GM12878 (cell line): ENCODE results near the gene RAB29. TPM values are rescaled to one million over a fixed set of nuclear protein-coding genes. Genes with fewer than 3 reads are reported as not detected.
A peak's percentile ranks its signal among the peaks of the same experiment; 100 is the strongest.

Experiments
- ASH2L ChIP-seq: fragments of 300-600, 200-600 bp; sonication (generic); IDR thresholded peaks from 2 replicates; pipeline ENCODE4 v1.6.1; 2017; ENCODE audit warnings: low read depth, mild to moderate bottlenecking, borderline replicate concordance
- CEBPB ChIP-seq, 2 experiments: fragments of 150-350 bp in 1 of 2; IDR thresholded peaks; 2 replicates each; pipeline ENCODE4 v1.6.1; 2012 to 2014; ENCODE audit warnings: low read depth in 2 of 2, low read length in 2 of 2, borderline replicate concordance in 1 of 2, inconsistent platforms in 1 of 2
- E2F8 ChIP-seq: fragments of 450-650 bp; IDR thresholded peaks from 2 replicates; pipeline ENCODE4 v1.6.1; 2018; ENCODE audit warnings: mild to moderate bottlenecking, low read depth, moderate library complexity; ENCODE audit not compliant: partially characterized antibody
- E4F1 ChIP-seq: fragments of 450-650 bp; IDR thresholded peaks from 2 replicates; pipeline ENCODE4 v1.6.1; 2018; ENCODE audit warnings: borderline replicate concordance, mild to moderate bottlenecking; ENCODE audit not compliant: partially characterized antibody
- IKZF1 ChIP-seq: fragments of 450-650 bp; conservative IDR thresholded peaks from 2 replicates; pipeline ENCODE4 v1.6.1; 2017; ENCODE audit warnings: antibody characterized with exemption, mild to moderate bottlenecking
- IRF3 ChIP-seq: fragments of 450-650 bp; IDR thresholded peaks from 2 replicates; pipeline ENCODE4 v1.6.1; 2014; ENCODE audit warnings: mild to moderate bottlenecking
- NFXL1 ChIP-seq: fragments of 450-650 bp; IDR thresholded peaks from 2 replicates; pipeline ENCODE4 v1.6.1; 2017; ENCODE audit warnings: antibody characterized with exemption, mild to moderate bottlenecking, borderline replicate concordance
- NFYA ChIP-seq: IDR thresholded peaks from 2 replicates; pipeline ENCODE4 v1.6.1; 2011; ENCODE audit warnings: low read depth, mild to moderate bottlenecking, low read length, improper control_type of control experiment, borderline replicate concordance
- NFYB ChIP-seq: IDR thresholded peaks from 2 replicates; pipeline ENCODE4 v1.6.1; 2011; ENCODE audit warnings: low read depth, mild to moderate bottlenecking, low read length, improper control_type of control experiment, moderate library complexity; ENCODE audit not compliant: insufficient read depth
- NR2C2 ChIP-seq: IDR thresholded peaks from 2 replicates; pipeline ENCODE4 v1.6.1; 2011; ENCODE audit warnings: borderline replicate concordance, low read depth; ENCODE audit not compliant: control insufficient read depth, insufficient read length
- POLR2A ChIP-seq: IDR thresholded peaks from 2 replicates; pipeline ENCODE4 v1.6.1; 2011; ENCODE audit warnings: low read depth, mild to moderate bottlenecking, low read length
- RAD51 ChIP-seq: fragments of 450-650 bp; IDR thresholded peaks from 2 replicates; pipeline ENCODE4 v1.6.1; 2016; ENCODE audit warnings: moderate library complexity, mild to moderate bottlenecking, inconsistent platforms
- RUNX3 ChIP-seq: IDR thresholded peaks from 2 replicates; pipeline ENCODE4 v1.6.1; 2012; ENCODE audit warnings: low read length, inconsistent platforms
- SIX5 ChIP-seq: IDR thresholded peaks from 2 replicates; pipeline ENCODE4 v1.6.1; 2011; ENCODE audit warnings: mild to moderate bottlenecking, low read depth, low read length, moderate library complexity; ENCODE audit not compliant: severe bottlenecking
- TAF1 ChIP-seq: IDR thresholded peaks from 2 replicates; pipeline ENCODE4 v1.6.1; 2011; ENCODE audit warnings: mild to moderate bottlenecking, low read depth, low read length, borderline replicate concordance
- TARDBP ChIP-seq: IDR thresholded peaks from 2 replicates; pipeline ENCODE4 v1.6.1; 2016; ENCODE audit warnings: borderline replicate concordance
- WRNIP1 ChIP-seq: IDR thresholded peaks from 2 replicates; pipeline ENCODE4 v1.6.1; 2011; ENCODE audit warnings: low read depth, low read length, improper control_type of control experiment, borderline replicate concordance
- ZNF24 ChIP-seq: fragments of 450-650 bp; IDR thresholded peaks from 2 replicates; pipeline ENCODE4 v1.6.1; 2017; ENCODE audit warnings: antibody characterized with exemption, mild to moderate bottlenecking
- ZNF592 ChIP-seq: fragments of 450-650 bp; IDR thresholded peaks from 2 replicates; pipeline ENCODE4 v1.6.1; 2017; ENCODE audit warnings: mild to moderate bottlenecking, moderate library complexity
- polyA plus RNA-seq, 11 experiments: library from polyadenylated mRNA; depleted of rRNA in 4 of 11; unstranded in 6 of 11; stranded (reverse) in 5 of 11; fragments of >200 nt; fragmentation: Nextera tagmentation in 4 of 11; fragmentation: Illumina TruSeq in 1 of 11; extraction: Ambion mirVana in 4 of 11; extraction: Trizol in 1 of 11; gene quantifications; 1 replicate in 1 of 11; 2 replicates in 10 of 11; pipeline versions ENCODE4 v1.2.1 to v1.2.3, GENCODE V29; 2011 to 2016; ENCODE audit warnings: inconsistent platforms in 2 of 11, missing spikeins in 2 of 11, low read depth in 1 of 11
- total RNA-seq, 4 experiments: library from RNA; depleted of rRNA in 3 of 4; stranded (reverse); fragments of >200 nt in 3 of 4; fragmentation: Illumina TruSeq in 1 of 4; extraction: Trizol in 1 of 4; gene quantifications; 2 replicates each; pipeline versions ENCODE4 v1.2.1 to v1.2.3, GENCODE V29; 2013 to 2021

RAB29 gene
- total and polyA plus RNA-seq, 10 of the 15 experiments (the other 5 are each of a cell fraction or from before 2014, with no cell fraction given) = 11.7 to 74.5 (median 15.0) TPM

- TF ChIP-seq E4F1 (peak; percentile 66), E2F8 (peak; percentile 89), ZNF24 (0 out of 2 replicates have a peak, but pooled peaks have one; percentile 37), ZNF592 (peak; percentile 74; the same call in 1 of the 2 replicates), NR2C2 (no peak), NFXL1 (no peak), WRNIP1 (no peak), NFYA (peak; percentile 18; the same call in 1 of the 2 replicates), SIX5 (no peak), CEBPB (IDR thresholded peaks at IDR 0.05; ENCODE audit: borderline replicate concordance in 1 of 2, low read depth in 2 of 2, low read length in 2 of 2) (no peak), IKZF1 (peak; percentile 86), NFYB (peak; percentile 89), ASH2L (no peak), TARDBP (no peak), TAF1 (peak; percentile 72), RUNX3 (peak; percentile 84), POLR2A (no peak), RAD51 (peak; percentile 75), IRF3 (peak; percentile 74; the same call in 1 of the 2 replicates)
Observed at GRCh38 chr1:205750138-205751035, 24.9 kb downstream of the RAB29 start, which contains the start of gene NUCKS1 (continued).
